ENCODE data around the gene SLC16A13. TPM values are rescaled to one million over a fixed set of nuclear protein-coding genes. Genes with fewer than 3 reads are reported as not detected.

The SLC16A13 gene
- total and polyA plus RNA-seq, 10 of the 15 experiments (the other 5 are each of a cell fraction or from before 2014, with no cell fraction given) = 0.34 to 12.1 (median 3.3) TPM

GRCh38 chr17:7014261-7014994 lies 21.4 kb upstream of the SLC16A13 start (continued):
- TF ChIP-seq EGR1 (IDR thresholded peaks at IDR 0.05; ENCODE audit: borderline replicate concordance in 1 of 2, low read depth in 2 of 2, low read length in 2 of 2) (peak in 1 of 2 experiments; percentile 75; a peak in 2 of 3 replicates), NFXL1 (IDR thresholded peaks at IDR 0.05; ENCODE audit: borderline replicate concordance) (no peak), EED (IDR thresholded peaks at IDR 0.05; ENCODE audit: low read depth) (peak; percentile 50; the same call in 1 of the 2 replicates), TCF12 (IDR thresholded peaks at IDR 0.05; ENCODE audit: low read depth, low read length) (0 out of 2 replicates have a peak, but pooled peaks have one; percentile 22), TCF3 (IDR thresholded peaks at IDR 0.05; ENCODE audit: borderline replicate concordance, insufficient read depth, low read depth, low read length) (no peak), CUX1 (IDR thresholded peaks at IDR 0.05; ENCODE audit: insufficient replicate concordance, low read depth, low read length) (no peak), CREB1 (IDR thresholded peaks at IDR 0.05; ENCODE audit: low read depth) (peak; percentile 94), RB1 (IDR thresholded peaks at IDR 0.05; ENCODE audit: borderline replicate concordance) (peak; percentile 64; the same call in 1 of the 2 replicates), EP300 (IDR thresholded peaks at IDR 0.05; ENCODE audit: borderline replicate concordance in 1 of 2, control insufficient read depth in 1 of 2, low read depth in 2 of 2, low read length in 2 of 2) (peak; percentile 26 to 46; a peak in 2 of 4 replicates), CTCF (IDR thresholded peaks at IDR 0.05 in 2 of 3, conservative IDR thresholded peaks at IDR 0.05 in 1 of 3; ENCODE audit: control insufficient read depth in 2 of 3, extremely low read depth in 1 of 3, insufficient read depth in 1 of 3, low read depth in 3 of 3, low read length in 3 of 3) (peak; percentile 46 to 67 (median 60); a peak in 5 of 6 replicates), TAF1 (IDR thresholded peaks at IDR 0.05; ENCODE audit: borderline replicate concordance, low read depth, low read length) (peak; percentile 92), CREM (IDR thresholded peaks at IDR 0.05; ENCODE audit: low read depth) (peak; percentile 87), CBX3 (IDR thresholded peaks at IDR 0.05; ENCODE audit: borderline replicate concordance, low read depth) (no peak), MTA2 (IDR thresholded peaks at IDR 0.05; ENCODE audit: low read depth) (peak; percentile 19; the same call in 1 of the 2 replicates), RELB (IDR thresholded peaks at IDR 0.05; ENCODE audit: low read depth) (peak; percentile 95), SMC3 (IDR thresholded peaks at IDR 0.05; ENCODE audit: borderline replicate concordance, low read length) (no peak), POU2F2 (IDR thresholded peaks at IDR 0.05; ENCODE audit: borderline replicate concordance, low read depth, low read length) (peak; percentile 73; the same call in 2 of the 3 replicates), BHLHE40 (IDR thresholded peaks at IDR 0.05; ENCODE audit: borderline replicate concordance in 1 of 2, low read depth in 2 of 2, low read length in 1 of 2) (peak; percentile 50 to 85), ZNF274 (IDR thresholded peaks at IDR 0.05; ENCODE audit: insufficient read depth, insufficient read length) (no peak), BRCA1 (IDR thresholded peaks at IDR 0.05; ENCODE audit: low read depth, low read length) (no peak)

Measured in GM12878 (cell line).